ENCODE data around the gene FKBP15. TPM values are rescaled to one million over a fixed set of nuclear protein-coding genes. Genes with fewer than 3 reads are reported as not detected.

The FKBP15 gene
- total and polyA plus RNA-seq, 2 of the 4 experiments (the other 2 are of a cell fraction): 20.4 to 25.5 TPM

DNA sequence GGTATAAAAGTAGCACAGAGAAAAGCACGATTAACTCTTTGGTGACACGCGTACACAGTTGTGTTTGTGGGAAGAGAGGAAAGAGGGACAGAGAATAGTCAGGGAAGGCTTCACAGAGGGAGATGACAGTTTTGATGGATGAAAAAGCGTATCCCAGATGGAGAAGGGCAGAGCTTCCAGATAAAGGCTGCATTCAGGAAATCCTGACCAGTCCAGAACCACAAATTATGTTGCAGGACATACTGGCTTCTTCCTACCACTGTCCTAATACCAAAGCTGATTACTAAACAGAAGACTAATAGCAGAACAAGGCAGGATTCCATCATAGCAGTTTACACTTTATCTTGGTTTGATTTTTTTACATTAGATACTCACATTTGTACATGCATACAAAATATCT, 35.8 kb downstream of the FKBP15 start:
- dilution Hi-C loops (cut with HindIII; ENCODE audit: low sequenced_read_pairs, unreplicated experiment) (no loop called here), intact Hi-C loops (cut with micrococcal nuclease) (no loop called here), in situ Hi-C loops (cut with MboI; ENCODE audit: low sequenced_read_pairs) (no loop called here)
- Histone ChIP-seq H2AK9ac (replicated peaks; ENCODE audit: low read depth, low read length, poor library complexity) (no peak overlapping the region), H3K79me1 (ENCODE audit: low read depth in 1 of 2, low read length in 2 of 2) (peaks cover 4 to 20% of the 10 kb centered on the region in 2 experiments), H2BK5ac (ENCODE audit: low read depth, low read length, poor library complexity, severe bottlenecking) (no peak overlapping the region), H4K8ac (ENCODE audit: low read depth in 2 of 2, low read length in 2 of 2) (no peak overlapping the region), H3K27me3 (ENCODE audit: control insufficient read depth, insufficient read depth, low read length) (no peaks in the 10 kb centered on the region), H2BK20ac (ENCODE audit: low read depth, low read length) (no peak overlapping the region), H3K14ac (replicated peaks; ENCODE audit: low read depth, low read length) (no peak overlapping the region), H3K23ac (ENCODE audit: low read depth, low read length) (no peak overlapping the region), H2BK120ac (ENCODE audit: low read depth, low read length) (no peak overlapping the region), H3K4me3 (ENCODE audit: insufficient read depth, low read depth, low read length) (no peak overlapping the region), H3K18ac (ENCODE audit: low read depth, low read length) (no peak overlapping the region), H3K4me2 (ENCODE audit: low read depth, low read length) (no peak overlapping the region), H4K5ac (ENCODE audit: low read depth, low read length) (no peak overlapping the region), H2BK15ac (ENCODE audit: low read depth, low read length) (no peak overlapping the region), H3K9me1 (ENCODE audit: insufficient read depth, low read length) (peaks cover 15% of the 10 kb centered on the region), H3K27ac (ENCODE audit: insufficient read depth, low read length) (no peak overlapping the region), H4K91ac (ENCODE audit: insufficient read depth, low read depth, low read length) (no peak overlapping the region), H2AK5ac (ENCODE audit: low read depth, low read length) (no peak overlapping the region), H3K36me3 (ENCODE audit: control insufficient read depth, insufficient read depth, low read length) (peaks cover 23% of the 10 kb centered on the region), H3K56ac (ENCODE audit: extremely low read depth, insufficient read depth, low read length) (no peak overlapping the region), H4K20me1 (ENCODE audit: insufficient read depth, low read length) (no peaks in the 10 kb centered on the region), H3K4ac (ENCODE audit: low read depth, low read length) (no peak overlapping the region), H3K9me3 (ENCODE audit: control insufficient read depth, insufficient read depth, low read length) (no peaks in the 10 kb centered on the region), H2AFZ (replicated peaks; ENCODE audit: low read length, poor library complexity) (no peak overlapping the region), H3K9ac (ENCODE audit: low read depth, low read length) (no peak overlapping the region), H3K4me1 (ENCODE audit: control insufficient read depth, insufficient read depth, low read length) (peaks cover 6% of the 10 kb centered on the region)
- TF ChIP-seq RCOR1 (IDR thresholded peaks at IDR 0.05; ENCODE audit: insufficient replicate concordance, low read length) (no peak), FOS (IDR thresholded peaks at IDR 0.05; ENCODE audit: low read depth, low read length) (no peak), RFX5 (IDR thresholded peaks at IDR 0.05; ENCODE audit: low read depth, low read length) (no peak), NFE2L2 (IDR thresholded peaks at IDR 0.05; ENCODE audit: low read depth, low read length) (no peak), MXI1 (IDR thresholded peaks at IDR 0.05; ENCODE audit: borderline replicate concordance, low read depth, low read length) (no peak), MAZ (IDR thresholded peaks at IDR 0.05; ENCODE audit: borderline replicate concordance, low read depth, low read length) (no peak), CHD1 (IDR thresholded peaks at IDR 0.05; ENCODE audit: low read depth, low read length) (no peak), SMC3 (IDR thresholded peaks at IDR 0.05; ENCODE audit: low read depth, low read length) (no peak), RAD21 (IDR thresholded peaks at IDR 0.05; ENCODE audit: low read length) (no peak), CEBPB (IDR thresholded peaks at IDR 0.05; ENCODE audit: low read depth, low read length) (no peak), POLR2A (IDR thresholded peaks at IDR 0.05; ENCODE audit: low read depth, low read length) (no peak)
- ChIA-PET POLR2A (ENCODE audit: unreplicated experiment) (interaction anchor here (0.5 kb wide), 1 partner anchor 18 kb away, joined by 3 read pairs; no protein-coding TSS in a partner anchor), CTCF (no interaction called here)
- no TSS peak for BruUV-seq (replicated peaks)
- DNase-seq: no peak
- WGBS, 2 experiments (ENCODE audit: extremely low coverage in 2 of 2, insufficient read length in 1 of 2): 94% methylated on average over 3 of the region's 4 CpGs; no CpG with 5 or more reads in 1 of the 2 experiments
- ATAC-seq (ENCODE audit: low read depth): no peak

Data from IMR-90 (cell line).